ENCODE results near the gene GRID1. TPM values are rescaled to one million over a fixed set of nuclear protein-coding genes. Genes with fewer than 3 reads are reported as not detected.

GRID1 gene
- total and polyA plus RNA-seq, 10 of the 15 experiments (the other 5 are each of a cell fraction or from before 2014, with no cell fraction given), result 0.04 to 0.62 (median 0.08) TPM; not detected in 5

DNA sequence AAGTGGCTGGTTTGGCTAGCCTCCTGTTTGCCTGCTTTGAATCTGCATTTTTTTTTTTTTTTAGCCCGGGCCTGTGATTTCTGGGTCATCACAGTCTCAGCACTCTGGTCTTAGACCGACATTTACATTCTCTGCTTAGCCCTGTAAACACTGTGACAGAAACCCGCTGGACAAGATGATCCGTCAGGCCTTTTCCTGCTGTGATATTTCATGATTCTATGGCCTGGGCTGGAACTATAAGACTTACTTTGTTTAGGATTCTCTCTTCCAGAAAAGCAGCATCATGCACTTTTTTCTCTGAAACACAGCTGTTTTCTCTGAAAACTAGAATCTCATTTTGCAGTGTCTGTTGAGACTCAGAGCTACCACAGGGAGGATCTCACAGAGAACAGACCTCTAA lies 705.5 kb downstream of the GRID1 start (continued):
- TF ChIP-seq, protein P1, sequence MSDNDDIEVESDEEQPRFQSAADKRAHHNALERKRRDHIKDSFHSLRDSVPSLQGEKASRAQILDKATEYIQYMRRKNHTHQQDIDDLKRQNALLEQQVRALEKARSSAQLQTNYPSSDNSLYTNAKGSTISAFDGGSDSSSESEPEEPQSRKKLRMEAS (IDR thresholded peaks at IDR 0.05; ENCODE audit: low read depth, low read length), result no peak

GRCh38 chr10:85659331-85659730 lies 707.3 kb downstream of the GRID1 start:
- ChIA-PET SMC1A (ENCODE audit: uncharacterized antibody, unreplicated experiment) (interaction anchor here (1.3 kb wide), 1 partner anchor 13 kb away, joined by 5 read pairs; no protein-coding TSS in a partner anchor), RAD21 (ENCODE audit: unreplicated experiment) (no interaction called here), POLR2A (no interaction called here), CTCF (interaction anchor here (0.8 to 1.0 kb wide), 2 partner anchors 17 to 623 kb away, joined by 3 read pairs; no protein-coding TSS in a partner anchor)
- DNase-seq (ENCODE audit: low read depth, low spot score) (no peak), ATAC-seq (no peak), FAIRE-seq (no peak)
- H3K9ac ChIP-seq (ENCODE audit: control insufficient read depth, insufficient read depth, low read length), result no peak overlapping the region
- H3K9me3 ChIP-seq (replicated peaks; ENCODE audit: control insufficient read depth, insufficient read depth, low read length), result no peaks in the 10 kb centered on the region
- H3K79me2 ChIP-seq (ENCODE audit: control insufficient read depth, insufficient read depth, low read length), result no peaks in the 10 kb centered on the region
- no peaks in the 10 kb centered on the region for H3K4me1 ChIP-seq (ENCODE audit: control insufficient read depth, insufficient read depth, low read length)
- H3K4me2 ChIP-seq (ENCODE audit: control insufficient read depth, insufficient read depth), result no peak overlapping the region
- in situ Hi-C loops (cut with MboI) (no loop called here), intact Hi-C loops (cut with micrococcal nuclease; ENCODE audit: unreplicated experiment) (no loop called here)
- H2AFZ ChIP-seq (ENCODE audit: control insufficient read depth, low read depth, low read length), result no peak overlapping the region
- no peak overlapping the region for H3K4me3 ChIP-seq
- TF ChIP-seq MXI1 (IDR thresholded peaks at IDR 0.05; ENCODE audit: low read depth, low read length) (no peak), USF1 (IDR thresholded peaks at IDR 0.05; ENCODE audit: borderline replicate concordance, extremely low read length, insufficient read depth, low read depth, low read length) (no peak), GATAD2B (conservative IDR thresholded peaks at IDR 0.05; ENCODE audit: low read depth) (no peak), ELK1 (IDR thresholded peaks at IDR 0.05; ENCODE audit: low read depth, low read length) (no peak), ZNF384 (IDR thresholded peaks at IDR 0.05; ENCODE audit: borderline replicate concordance, low read depth, low read length) (no peak), CHD1 (IDR thresholded peaks at IDR 0.05; ENCODE audit: low read depth, low read length) (no peak), GABPA (IDR thresholded peaks at IDR 0.05; ENCODE audit: low read depth) (no peak), NBN (IDR thresholded peaks at IDR 0.05) (no peak), ASH2L (IDR thresholded peaks at IDR 0.05; ENCODE audit: borderline replicate concordance, low read depth) (no peak)
- WGBS (ENCODE audit: insufficient coverage, insufficient replicate concordance, low lambda C conversion rate, missing lambda C conversion rate), result 0% methylated on average over 1 of the region's 1 CpG
- no peaks in the 10 kb centered on the region for H3K36me3 ChIP-seq (ENCODE audit: control insufficient read depth in 2 of 2, insufficient read depth in 2 of 2, low read length in 1 of 2)
- H3K27me3 ChIP-seq (replicated peaks in 1 of 2; ENCODE audit: control insufficient read depth in 2 of 2, insufficient read depth in 2 of 2, low read length in 1 of 2), result 0 out of 4 replicates have a peak, but pooled peaks cover 0 to 2% of the 10 kb centered on the region in 2 experiments
- H4K20me1 ChIP-seq (ENCODE audit: control insufficient read depth, insufficient read depth), result no peaks in the 10 kb centered on the region
- BruUV-seq (replicated peaks), result no TSS peak
- H3K27ac ChIP-seq (ENCODE audit: control insufficient read depth, insufficient read depth), result no peak overlapping the region
